B cell (primary cell): ENCODE results near the gene ADORA2B. TPM values are rescaled to one million over a fixed set of nuclear protein-coding genes. Genes with fewer than 3 reads are reported as not detected.

ENCODE experiments used
- ATAC-seq: fragments of 200-7000 bp; cut with Tn5 transposase; one replicate; pipeline ENCODE4 v1.10.0; 2021; ENCODE audit warnings: low read depth, mild to moderate bottlenecking, moderate number of reproducible peaks, moderate library complexity
- CTCF ChIA-PET: fragments of 350-600 bp; sonication (Branson Sonifier 250); formaldehyde crosslinking; loops from one replicate; lab custom pipeline; 2021; ENCODE audit warnings: antibody characterized with exemption, inconsistent platforms; lab: Charles Lee
- POLR2A ChIA-PET: fragments of 350-600 bp; sonication (Branson Sonifier 250); formaldehyde crosslinking; loops from one replicate; lab custom pipeline; 2021; ENCODE audit warnings: antibody characterized with exemption; lab: Charles Lee
- DNase-seq: peaks from one replicate; pipeline ENCODE4 v3.0.0; 2013
- H2AFZ ChIP-seq: 2 replicates; pipeline ENCODE4 v1.6.1; 2012; ENCODE audit warnings: mild to moderate bottlenecking, low read depth, low read length; ENCODE audit not compliant: insufficient read depth, poor library complexity, severe bottlenecking
- H3K27ac ChIP-seq, 2 donors: 1 replicate in 1 of 2; 2 replicates in 1 of 2; pipeline ENCODE4 v1.5.1; 2012 to 2013; ENCODE audit warnings: low read length in 2 of 2, mild to moderate bottlenecking in 2 of 2, moderate library complexity in 1 of 2
- H3K27me3 ChIP-seq, 4 experiments: fragments of 200-600 bp in 1 of 4; sonication (generic) in 1 of 4; replicated peaks in 1 of 4; 1 replicate in 2 of 4; 2 replicates in 2 of 4; pipeline versions ENCODE4 v1.6.1 to v1.7.0; 2013 to 2016; ENCODE audit warnings: low read length in 3 of 4, mild to moderate bottlenecking in 2 of 4, mixed read lengths in 1 of 4, moderate library complexity in 1 of 4; ENCODE audit not compliant: insufficient read depth in 4 of 4, control insufficient read depth in 3 of 4; ENCODE audit errors: control extremely low read depth in 1 of 4
- H3K36me3 ChIP-seq, 2 experiments: replicated peaks in 1 of 2; 1 replicate in 1 of 2; 2 replicates in 1 of 2; pipeline versions ENCODE4 v1.6.1 to v1.7.1; 2013; ENCODE audit warnings: low read length in 1 of 2; ENCODE audit not compliant: insufficient read depth in 2 of 2, control insufficient read depth in 1 of 2; ENCODE audit errors: control extremely low read depth in 1 of 2, extremely low read depth in 1 of 2
- H3K4me1 ChIP-seq, 2 donors: fragments of 200-600 bp in 1 of 2; sonication (generic) in 1 of 2; 1 replicate in 1 of 2; 2 replicates in 1 of 2; pipeline versions ENCODE4 v1.5.1 to v1.6.1; 2013 to 2017; ENCODE audit warnings: low read length in 2 of 2; ENCODE audit not compliant: control insufficient read depth in 2 of 2, insufficient read depth in 2 of 2
- H3K4me2 ChIP-seq: replicated peaks from 2 replicates; pipeline ENCODE3; 2012; ENCODE audit warnings: mild to moderate bottlenecking, low read depth, low read length; ENCODE audit not compliant: poor library complexity, severe bottlenecking
- H3K4me3 ChIP-seq, 5 experiments: fragments of 200-600 bp in 1 of 5; sonication (generic) in 1 of 5; 1 replicate in 3 of 5; 2 replicates in 2 of 5; pipeline versions ENCODE4 v1.5.1 to v1.7.0; 2011 to 2016; ENCODE audit warnings: low read length in 4 of 5, mild to moderate bottlenecking in 4 of 5, low read depth in 2 of 5, control low read depth in 1 of 5, moderate library complexity in 1 of 5; ENCODE audit not compliant: insufficient read depth in 1 of 5; ENCODE audit errors: control extremely low read depth in 1 of 5, extremely low read depth in 1 of 5
- H3K79me2 ChIP-seq: fragments of 200-600 bp; sonication (generic); one replicate; pipeline ENCODE4 v1.6.0; 2016; ENCODE audit warnings: low read length; ENCODE audit not compliant: control insufficient read depth, insufficient read depth
- H3K9ac ChIP-seq: fragments of 200-600 bp; sonication (generic); 2 replicates; pipeline ENCODE4 v1.6.1; 2017; ENCODE audit warnings: mild to moderate bottlenecking, low read length, moderate library complexity
- H3K9me3 ChIP-seq, 3 donors: one replicate each; pipeline versions ENCODE4 v1.6.1 to v1.7.1; 2013; ENCODE audit warnings: low read length in 2 of 3; ENCODE audit not compliant: control insufficient read depth in 2 of 3, insufficient read depth in 1 of 3; ENCODE audit errors: control extremely low read depth in 1 of 3
- H4K20me1 ChIP-seq: 2 replicates; pipeline ENCODE4 v1.6.0; 2012; ENCODE audit warnings: mild to moderate bottlenecking, low read length; ENCODE audit not compliant: insufficient read depth, control insufficient read depth, poor library complexity, severe bottlenecking
- H3K27ac Mint-ChIP-seq: one replicate; pipeline ENCODE4 v1.8.0; 2021; ENCODE audit warnings: mixed read lengths
- H3K27me3 Mint-ChIP-seq: one replicate; pipeline ENCODE4 v1.8.0; 2021; ENCODE audit warnings: mixed read lengths
- H3K4me1 Mint-ChIP-seq: one replicate; pipeline ENCODE4 v1.8.0; 2021; ENCODE audit warnings: mixed read lengths
- H3K4me3 Mint-ChIP-seq: one replicate; pipeline ENCODE4 v1.8.0; 2021; ENCODE audit warnings: mixed read lengths
- H3K9me3 Mint-ChIP-seq: one replicate; pipeline ENCODE4 v1.8.0; 2022; ENCODE audit warnings: mixed read lengths; ENCODE audit not compliant: insufficient read depth
- EZH2 ChIP-seq: IDR thresholded peaks from 2 replicates; pipeline ENCODE4 v1.6.1; 2012; ENCODE audit warnings: borderline replicate concordance, low read depth, mild to moderate bottlenecking, moderate library complexity, low read length; ENCODE audit not compliant: insufficient read depth, poor library complexity, severe bottlenecking
- WGBS: methylation state at CpG from one replicate; pipeline ENCODE4 v1.1.5; 2013; ENCODE audit warnings: missing lambda C conversion rate; ENCODE audit not compliant: insufficient coverage; 5-methylcytosine and 5-hydroxymethylcytosine counted together
- intact Hi-C: fragments of 100-400 bp; cut with micrococcal nuclease; formaldehyde crosslinking; loops from one replicate; pipeline ENCODE4 v1.10.0; 2022
- polyA plus RNA-seq: library from polyadenylated mRNA; depleted of rRNA; stranded (reverse); fragments of >200 nt; gene quantifications from 2 replicates; pipeline ENCODE4 v1.2.3, GENCODE V29; 2012
- total RNA-seq, 2 donors: library from RNA; stranded (reverse); fragments of 120-200 nt in 1 of 2; gene quantifications; 1 replicate in 1 of 2; 2 replicates in 1 of 2; pipeline versions ENCODE4 v1.2.3 to v1.2.4, GENCODE V29; 2013 to 2022
- TF ChIP-seq, protein P1 (sequence below): fragments of 200-600 bp; IDR thresholded peaks from one replicate; pipeline ENCODE4 v1.8.0; 2022; ENCODE audit warnings: antibody characterized with exemption, mild to moderate bottlenecking

Gene ADORA2B
- total and polyA plus RNA-seq, 2 donors (not counting 1 experiment from before 2014, with no cell fraction given) = not detected

DNA sequence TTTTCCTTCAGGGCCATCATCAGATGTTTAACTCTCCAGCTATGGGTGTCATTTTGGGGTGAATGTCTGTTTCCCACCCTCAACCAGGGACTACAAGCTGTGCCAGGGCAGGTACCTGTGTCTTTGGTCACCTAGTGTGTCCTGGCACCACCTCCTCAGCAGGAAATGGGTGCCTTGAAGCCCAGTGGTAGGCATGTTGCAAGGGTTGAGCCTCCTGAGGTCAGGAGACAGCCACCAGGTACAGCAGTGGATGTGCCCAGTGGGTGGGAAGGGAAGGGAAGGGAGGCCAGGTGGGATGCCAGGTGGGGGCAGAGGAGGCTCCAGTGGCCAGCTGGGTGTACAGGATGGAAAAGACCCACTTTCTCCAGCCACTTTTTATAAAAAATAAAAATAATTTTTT lies 25.5 kb upstream of the ADORA2B start:
- no peak overlapping the region for H2AFZ ChIP-seq
- H3K36me3 ChIP-seq = no peaks in the 10 kb centered on the region
- Mint-ChIP-seq H3K9me3 (no peaks in the 10 kb centered on the region), H3K27me3 (peaks cover 20% of the 10 kb centered on the region), H3K27ac (no peak overlapping the region), H3K4me1 (no peaks in the 10 kb centered on the region), H3K4me3 (no peak overlapping the region)
- no peaks in the 10 kb centered on the region for H3K4me1 ChIP-seq
- intact Hi-C loops = no loop called here
- no peak for DNase-seq
- H3K4me2 ChIP-seq = no peak overlapping the region
- ChIA-PET CTCF (no interaction called here), POLR2A (no interaction called here)
- H3K4me3 ChIP-seq = no peak overlapping the region
- H3K27me3 ChIP-seq = peaks cover 0 to 13% (median 1%) of the 10 kb centered on the region in 4 experiments
- no peak for ATAC-seq
- H3K9ac ChIP-seq = no peak overlapping the region
- H3K79me2 ChIP-seq = no peaks in the 10 kb centered on the region
- TF ChIP-seq, protein P1, sequence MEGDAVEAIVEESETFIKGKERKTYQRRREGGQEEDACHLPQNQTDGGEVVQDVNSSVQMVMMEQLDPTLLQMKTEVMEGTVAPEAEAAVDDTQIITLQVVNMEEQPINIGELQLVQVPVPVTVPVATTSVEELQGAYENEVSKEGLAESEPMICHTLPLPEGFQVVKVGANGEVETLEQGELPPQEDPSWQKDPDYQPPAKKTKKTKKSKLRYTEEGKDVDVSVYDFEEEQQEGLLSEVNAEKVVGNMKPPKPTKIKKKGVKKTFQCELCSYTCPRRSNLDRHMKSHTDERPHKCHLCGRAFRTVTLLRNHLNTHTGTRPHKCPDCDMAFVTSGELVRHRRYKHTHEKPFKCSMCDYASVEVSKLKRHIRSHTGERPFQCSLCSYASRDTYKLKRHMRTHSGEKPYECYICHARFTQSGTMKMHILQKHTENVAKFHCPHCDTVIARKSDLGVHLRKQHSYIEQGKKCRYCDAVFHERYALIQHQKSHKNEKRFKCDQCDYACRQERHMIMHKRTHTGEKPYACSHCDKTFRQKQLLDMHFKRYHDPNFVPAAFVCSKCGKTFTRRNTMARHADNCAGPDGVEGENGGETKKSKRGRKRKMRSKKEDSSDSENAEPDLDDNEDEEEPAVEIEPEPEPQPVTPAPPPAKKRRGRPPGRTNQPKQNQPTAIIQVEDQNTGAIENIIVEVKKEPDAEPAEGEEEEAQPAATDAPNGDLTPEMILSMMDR = no peak
- TF ChIP-seq EZH2 = no peak
- no peak overlapping the region for H3K27ac ChIP-seq
- no peaks in the 10 kb centered on the region for H4K20me1 ChIP-seq
- peaks cover 0 to 4% (median 0%) of the 10 kb centered on the region in 3 donors for H3K9me3 ChIP-seq

DNA sequence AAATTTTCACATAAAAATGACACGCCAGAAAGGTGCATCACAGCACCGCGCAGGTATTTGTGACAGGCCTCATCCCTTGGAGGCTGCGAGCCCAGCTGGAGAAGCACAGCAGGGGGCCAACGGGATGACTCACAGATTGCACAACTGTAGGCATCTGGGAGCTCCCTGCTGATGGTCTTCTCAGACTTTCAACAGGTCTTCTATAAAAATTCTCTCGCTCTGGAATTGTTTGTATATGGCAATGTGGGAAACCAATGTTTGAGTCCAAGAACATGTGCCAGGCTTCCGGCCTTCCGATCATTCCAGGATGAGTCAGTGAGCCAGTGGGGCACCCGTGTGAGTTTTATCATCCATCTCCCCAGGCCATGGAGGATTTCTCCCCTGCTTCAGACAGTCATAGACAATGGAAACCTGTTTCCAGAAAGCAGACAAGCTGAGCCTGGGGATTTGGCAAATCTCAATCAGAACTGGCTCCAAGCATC lies 24.1 kb upstream of the ADORA2B start:
- Histone ChIP-seq H3K9ac (no peak overlapping the region), H3K4me3 (no peak overlapping the region), H3K9me3 (peaks cover 0 to 4% (median 0%) of the 10 kb centered on the region in 3 donors), H3K4me1 (no peaks in the 10 kb centered on the region), H3K27ac (no peak overlapping the region), H3K4me2 (no peak overlapping the region), H3K36me3 (no peaks in the 10 kb centered on the region), H3K79me2 (no peaks in the 10 kb centered on the region), H4K20me1 (no peaks in the 10 kb centered on the region), H2AFZ (no peak overlapping the region), H3K27me3 (peaks cover 0 to 13% (median 1%) of the 10 kb centered on the region in 4 experiments)
- no peak overlapping the region for H3K4me3 Mint-ChIP-seq
- no peaks in the 10 kb centered on the region for H3K4me1 Mint-ChIP-seq
- no peak overlapping the region for H3K27ac Mint-ChIP-seq
- POLR2A ChIA-PET = no interaction called here
- ATAC-seq = no peak
- DNase-seq = no peak
- intact Hi-C loops = no loop called here
- CTCF ChIA-PET = no interaction called here
- H3K27me3 Mint-ChIP-seq = peaks cover 24% of the 10 kb centered on the region
- no peak for TF ChIP-seq EZH2
- TF ChIP-seq, protein P1 = no peak
- no peaks in the 10 kb centered on the region for H3K9me3 Mint-ChIP-seq
- 88% methylated on average over 9 of the region's 9 CpGs for WGBS
